ENCODE results near the gene PLB1. TPM values are rescaled to one million over a fixed set of nuclear protein-coding genes. Genes with fewer than 3 reads are reported as not detected.
A peak's percentile ranks its signal among the peaks of the same experiment; 100 is the strongest.

Gene PLB1
- total and polyA plus RNA-seq, 9 of the 15 experiments (the other 6 are each of a cell fraction or from before 2014, with no cell fraction given): 0.01 to 0.09 (median 0.07) TPM; not detected in 2

DNA sequence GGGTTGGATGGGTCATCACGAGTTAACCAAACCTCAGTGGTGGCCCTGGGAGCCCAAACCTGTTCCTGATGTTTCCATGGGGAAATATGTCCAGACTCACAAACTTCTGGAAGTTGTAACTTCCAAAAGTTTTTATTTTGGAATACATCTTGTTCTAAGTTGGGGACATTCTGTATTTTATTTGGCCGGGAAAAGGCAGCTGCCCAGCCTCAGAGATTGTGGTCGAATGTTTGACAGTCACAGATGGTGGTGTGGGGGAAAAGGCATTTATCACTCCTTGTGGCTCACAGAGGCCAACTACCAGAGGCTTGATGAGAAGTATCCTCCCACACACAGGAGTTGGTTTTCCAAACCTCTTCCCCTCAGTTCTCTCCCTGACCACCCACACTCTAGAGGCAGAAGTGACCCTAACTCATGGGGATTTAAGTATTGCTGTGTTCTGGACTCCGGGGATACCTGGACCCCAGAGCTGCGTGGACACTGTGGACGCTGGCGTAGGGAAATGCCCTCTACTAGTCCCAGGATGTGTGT lies 131.1 kb downstream of the PLB1 start (continued):
- TF ChIP-seq MAFG (tag; conservative IDR thresholded peaks at IDR 0.05) (no peak), ZNF644 (tag; IDR thresholded peaks at IDR 0.05; ENCODE audit: low read depth) (no peak), POLR2A (conservative IDR thresholded peaks at IDR 0.05) (no peak), DNMT1 (IDR thresholded peaks at IDR 0.05) (no peak), ZSCAN29 (IDR thresholded peaks at IDR 0.05) (no peak), MED1 (CRISPR knock-in tag; IDR thresholded peaks at IDR 0.05; ENCODE audit: borderline replicate concordance) (no peak), MTA3 (IDR thresholded peaks at IDR 0.05; ENCODE audit: borderline replicate concordance) (no peak), POLR2G (IDR thresholded peaks at IDR 0.05; ENCODE audit: low read depth, low read length) (no peak), KLF16 (IDR thresholded peaks at IDR 0.05) (peak; percentile 47; the same call in 1 of the 2 replicates), ZNF444 (CRISPR knock-in tag; IDR thresholded peaks at IDR 0.05) (no peak)

DNA sequence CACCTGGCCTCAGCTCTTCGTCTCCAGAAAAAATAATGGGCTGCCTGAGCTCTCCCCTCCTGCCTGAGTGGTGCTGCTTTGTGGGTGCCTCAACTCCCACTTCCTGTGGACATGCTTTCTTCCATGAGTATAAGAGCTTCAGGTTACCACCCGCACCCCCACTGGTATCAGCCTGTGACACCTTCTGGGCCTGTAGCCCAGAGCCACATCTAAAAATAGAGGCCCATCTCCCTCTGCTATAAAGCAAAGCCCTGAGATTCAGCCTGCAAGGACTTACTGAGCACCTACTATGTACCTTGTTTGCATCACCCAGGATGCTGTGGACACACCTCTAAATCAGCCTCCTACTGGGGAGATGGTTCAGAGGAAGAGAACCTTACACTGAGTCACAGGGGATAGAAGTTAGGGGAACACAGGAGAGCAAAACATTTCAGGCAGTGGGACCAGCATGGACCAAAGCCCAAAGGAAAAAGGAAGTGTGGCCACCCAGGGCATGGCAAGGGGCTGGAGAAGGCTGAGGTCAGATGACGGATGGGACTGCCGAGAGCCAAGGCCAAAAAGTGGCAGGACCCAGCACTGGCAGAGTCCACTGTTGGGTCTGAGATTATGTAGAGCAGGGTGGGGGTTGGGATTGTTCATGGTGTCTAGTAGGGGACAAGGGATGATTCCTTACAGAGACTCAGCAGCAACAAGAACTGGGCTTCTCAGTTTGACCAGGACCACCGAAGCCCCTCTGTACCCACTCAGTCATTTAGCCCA lies 132.0 kb downstream of the PLB1 start:
- intact Hi-C loops (cut with micrococcal nuclease) (no loop called here), in situ Hi-C loops (cut with MboI) (no loop called here)
- ATAC-seq (peak; percentile 25; the same call in 2 of the 3 replicates), FAIRE-seq (no peak), DNase-seq (ENCODE audit: extremely low read depth in 1 of 4, low spot score in 3 of 4) (peak in 1 of 4 experiments; percentile 37)
- Histone ChIP-seq H3K9ac (ENCODE audit: insufficient read depth in 1 of 2, low read depth in 2 of 2, low read length in 2 of 2) (no peak overlapping the region), H3K9me3 (replicated peaks; ENCODE audit: control insufficient read depth, insufficient read depth, low read depth, low read length) (no peaks in the 10 kb centered on the region), H3K27ac (ENCODE audit: extremely low read depth, low read depth, low read length) (no peak overlapping the region), H3K4me1 (replicated peaks in 1 of 2; ENCODE audit: control insufficient read depth in 2 of 2, insufficient read depth in 2 of 2, low read length in 2 of 2) (peaks cover 0 to 4% of the 10 kb centered on the region in 2 experiments; a peak in 3 of 5 replicates), H3K4me3 (no peak overlapping the region), H3K27me3 (ENCODE audit: control insufficient read depth in 2 of 2, insufficient read depth in 2 of 2, low read length in 2 of 2) (peaks cover 4 to 52% of the 10 kb centered on the region in 2 experiments; a peak in 3 of 5 replicates), H3K79me2 (ENCODE audit: control insufficient read depth, insufficient read depth, low read length) (no peaks in the 10 kb centered on the region), H3K36me3 (ENCODE audit: control insufficient read depth, insufficient read depth, low read length) (no peaks in the 10 kb centered on the region), H3K9me1 (ENCODE audit: control insufficient read depth, insufficient read depth, low read length) (no peaks in the 10 kb centered on the region), H4K20me1 (replicated peaks; ENCODE audit: control insufficient read depth, insufficient read depth, low read length) (0 out of 2 replicates have a peak, but pooled peaks cover 3% of the 10 kb centered on the region), H3K4me2 (ENCODE audit: insufficient read depth, low read length) (no peak overlapping the region), H2AFZ (ENCODE audit: low read depth, low read length) (no peak overlapping the region)
- CTCF ChIA-PET (ENCODE audit: low intra/inter-chr PET ratio): no interaction called here
- 4% methylated on average over 5 of the region's 5 CpGs for WGBS (ENCODE audit: insufficient coverage, low coverage, missing lambda C conversion rate)
- POLR2A ChIA-PET: no interaction called here
- BruUV-seq (replicated peaks): no TSS peak
- peak; percentile 33; the same call in 1 of the 2 replicates for TF ChIP-seq TCF3 (CRISPR knock-in tag; IDR thresholded peaks at IDR 0.05)
- TF ChIP-seq, protein P1, sequence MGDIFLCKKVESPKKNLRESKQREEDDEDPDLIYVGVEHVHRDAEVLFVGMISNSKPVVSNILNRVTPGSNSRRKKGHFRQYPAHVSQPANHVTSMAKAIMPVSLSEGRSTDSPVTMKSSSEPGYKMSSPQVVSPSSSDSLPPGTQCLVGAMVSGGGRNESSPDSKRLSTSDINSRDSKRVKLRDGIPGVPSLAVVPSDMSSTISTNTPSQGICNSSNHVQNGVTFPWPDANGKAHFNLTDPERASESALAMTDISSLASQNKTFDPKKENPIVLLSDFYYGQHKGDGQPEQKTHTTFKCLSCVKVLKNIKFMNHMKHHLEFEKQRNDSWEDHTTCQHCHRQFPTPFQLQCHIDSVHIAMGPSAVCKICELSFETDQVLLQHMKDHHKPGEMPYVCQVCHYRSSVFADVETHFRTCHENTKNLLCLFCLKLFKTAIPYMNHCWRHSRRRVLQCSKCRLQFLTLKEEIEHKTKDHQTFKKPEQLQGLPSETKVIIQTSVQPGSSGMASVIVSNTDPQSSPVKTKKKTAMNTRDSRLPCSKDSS (IDR thresholded peaks at IDR 0.05; ENCODE audit: low read depth, partially characterized antibody): no peak
- TF ChIP-seq, protein P2, sequence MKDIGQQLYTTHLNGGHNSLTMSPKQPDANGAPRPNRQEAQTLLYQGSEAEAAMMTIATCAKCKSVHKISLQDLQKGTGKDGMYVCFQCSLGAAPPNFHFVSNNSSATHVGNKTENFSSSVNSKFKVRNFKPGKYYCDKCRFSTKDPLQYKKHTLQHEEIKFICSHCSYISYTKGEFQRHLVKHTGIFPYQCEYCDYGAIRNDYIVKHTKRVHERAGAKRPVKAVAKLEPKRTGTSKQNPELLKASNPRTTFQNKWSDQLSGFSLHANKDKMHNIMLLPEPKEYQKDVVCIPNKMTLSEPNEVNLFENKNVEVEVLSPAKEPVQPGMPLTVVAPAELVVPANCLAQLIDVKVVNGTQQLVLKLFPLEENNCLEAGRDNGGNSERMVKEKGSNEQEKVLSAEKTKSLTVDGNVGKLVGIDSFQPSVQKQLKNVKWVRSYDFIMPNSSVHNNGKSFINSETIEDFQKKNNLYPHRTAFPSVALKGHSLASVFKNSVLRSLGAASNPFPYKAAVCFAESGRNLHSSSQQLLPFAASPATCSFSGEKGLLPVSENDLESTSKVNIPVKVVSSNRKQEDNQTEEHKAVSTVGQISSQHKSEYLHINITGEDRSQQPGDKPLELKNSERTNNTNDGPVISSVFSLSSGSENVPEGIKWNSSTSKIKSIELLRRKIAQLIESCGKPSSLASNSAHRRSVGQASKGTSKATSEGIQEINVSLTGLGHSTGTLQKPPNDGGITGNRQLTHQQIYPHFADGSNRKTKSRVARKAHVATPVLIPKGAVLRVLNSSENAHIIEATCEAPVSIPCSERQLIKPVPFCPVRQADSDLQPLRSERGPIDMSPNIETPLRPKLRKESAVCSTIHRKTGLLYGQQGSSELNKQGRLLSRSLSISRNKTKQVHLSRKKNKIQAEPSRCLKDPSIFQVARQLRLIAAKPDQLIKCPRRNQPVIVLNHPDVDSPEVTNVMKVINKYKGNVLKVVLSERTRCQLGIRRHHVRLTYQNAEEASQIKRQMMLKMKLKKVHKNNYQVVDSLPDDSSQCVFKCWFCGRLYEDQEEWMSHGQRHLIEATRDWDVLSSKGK (CRISPR knock-in tag; IDR thresholded peaks at IDR 0.05): no peak
- TF ChIP-seq, protein P3, sequence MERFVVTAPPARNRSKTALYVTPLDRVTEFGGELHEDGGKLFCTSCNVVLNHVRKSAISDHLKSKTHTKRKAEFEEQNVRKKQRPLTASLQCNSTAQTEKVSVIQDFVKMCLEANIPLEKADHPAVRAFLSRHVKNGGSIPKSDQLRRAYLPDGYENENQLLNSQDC (CRISPR knock-in tag; IDR thresholded peaks at IDR 0.05): no peak
- TF ChIP-seq MYC (IDR thresholded peaks at IDR 0.05; ENCODE audit: low read depth, low read length): no peak
- no peak for TF ChIP-seq MYC (CRISPR knock-in tag; IDR thresholded peaks at IDR 0.05; ENCODE audit: borderline replicate concordance, low read depth)
- TF ChIP-seq ZKSCAN1 (IDR thresholded peaks at IDR 0.05; ENCODE audit: low read depth, low read length): peak; percentile 80; the same call in 1 of the 2 replicates

Measured in K562 (cell line).